ENCODE results near the gene SVBP.

Gene SVBP

DNA sequence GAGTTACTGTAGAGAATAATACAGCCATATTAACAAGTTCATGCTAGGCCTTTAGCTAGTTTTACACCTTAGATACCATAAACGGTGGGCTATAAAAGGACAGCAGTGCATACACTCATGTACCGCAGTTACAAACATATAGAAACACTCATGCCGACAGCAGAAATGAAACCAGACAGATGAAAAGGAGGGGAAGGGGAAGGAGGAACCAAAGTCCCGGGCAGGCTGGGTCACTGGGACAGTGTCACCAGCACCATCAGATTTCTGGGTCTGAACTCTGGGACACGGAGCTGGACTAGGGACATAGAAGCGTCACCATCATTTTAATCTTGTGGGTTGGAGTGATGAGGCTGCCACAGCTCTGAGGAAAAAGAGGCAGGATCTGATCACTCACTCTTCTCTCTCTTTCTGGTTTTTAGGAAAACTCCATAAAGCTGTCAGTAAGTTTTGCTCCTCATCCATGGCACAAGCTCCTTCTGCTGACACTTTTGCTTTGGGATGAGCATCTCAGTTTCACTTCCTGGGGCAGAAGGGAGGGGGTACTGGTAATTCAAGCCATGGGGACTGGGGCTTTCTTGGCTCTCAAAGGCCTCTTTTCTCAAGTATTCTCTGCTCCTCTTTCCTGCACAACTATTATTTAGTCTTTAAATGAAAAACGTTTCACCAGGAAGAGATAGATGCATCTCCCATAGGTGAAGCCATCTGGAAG lies 21.4 kb upstream of the SVBP start:
- H3K9me3 ChIP-seq (ENCODE audit: control insufficient read depth, insufficient read depth, low read depth, low read length), result no peaks in the 10 kb centered on the region
- peaks cover 0 to 26% of the 10 kb centered on the region in 2 experiments; a peak in 1 of 3 replicates for H3K36me3 ChIP-seq (ENCODE audit: control insufficient read depth in 2 of 2, insufficient read depth in 1 of 2, low read length in 2 of 2)
- no peak overlapping the region for H3K27ac ChIP-seq (ENCODE audit: extremely low read depth, low read depth, low read length)
- no peak overlapping the region for H3K4me3 ChIP-seq (ENCODE audit: low read depth, low read length)
- POLR2A ChIA-PET, result interaction anchor here (5.6 kb wide), 1 partner anchor 8 kb away, joined by 25 read pairs; the partner anchor contains the start of gene ZNF691
- CTCF ChIA-PET, result no interaction called here
- H3K4me1 ChIP-seq (ENCODE audit: control insufficient read depth, insufficient read depth, low read length), result peaks cover 3% of the 10 kb centered on the region
- no peak for TF ChIP-seq ZEB2 (tag by site-specific recombination; IDR thresholded peaks at IDR 0.05)
- no peak for TF ChIP-seq ZNF629 (tag by site-specific recombination; IDR thresholded peaks at IDR 0.05)

DNA sequence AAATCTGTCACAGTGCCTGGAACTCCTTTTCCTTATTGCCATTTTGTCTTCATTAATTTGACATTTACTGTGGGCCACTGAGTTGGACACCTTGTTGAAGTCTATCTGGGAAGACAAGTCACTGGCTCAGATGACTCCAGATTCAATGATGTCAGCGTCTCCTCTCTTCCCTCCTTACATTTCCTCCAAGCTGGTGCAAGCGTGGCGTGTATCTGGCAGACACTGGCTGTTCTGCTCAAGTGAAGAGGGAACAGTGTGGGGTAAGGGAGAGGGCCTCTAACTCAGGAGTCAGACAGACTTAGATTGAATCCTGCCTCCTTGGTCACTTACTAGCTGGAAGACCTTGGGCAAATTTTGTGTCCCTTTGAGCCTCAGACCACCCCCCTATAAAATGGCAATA lies 20.5 kb upstream of the SVBP start:
- TF ChIP-seq ZNF701 (tag by site-specific recombination; IDR thresholded peaks at IDR 0.05), result no peak
- no peak for TF ChIP-seq KLF8 (tag by site-specific recombination; IDR thresholded peaks at IDR 0.05)
- no peak for TF ChIP-seq ZNF16 (tag by site-specific recombination; IDR thresholded peaks at IDR 0.05; ENCODE audit: low read depth)
- no peak for TF ChIP-seq ZNF223 (tag by site-specific recombination; IDR thresholded peaks at IDR 0.05)
- TF ChIP-seq, protein P1, sequence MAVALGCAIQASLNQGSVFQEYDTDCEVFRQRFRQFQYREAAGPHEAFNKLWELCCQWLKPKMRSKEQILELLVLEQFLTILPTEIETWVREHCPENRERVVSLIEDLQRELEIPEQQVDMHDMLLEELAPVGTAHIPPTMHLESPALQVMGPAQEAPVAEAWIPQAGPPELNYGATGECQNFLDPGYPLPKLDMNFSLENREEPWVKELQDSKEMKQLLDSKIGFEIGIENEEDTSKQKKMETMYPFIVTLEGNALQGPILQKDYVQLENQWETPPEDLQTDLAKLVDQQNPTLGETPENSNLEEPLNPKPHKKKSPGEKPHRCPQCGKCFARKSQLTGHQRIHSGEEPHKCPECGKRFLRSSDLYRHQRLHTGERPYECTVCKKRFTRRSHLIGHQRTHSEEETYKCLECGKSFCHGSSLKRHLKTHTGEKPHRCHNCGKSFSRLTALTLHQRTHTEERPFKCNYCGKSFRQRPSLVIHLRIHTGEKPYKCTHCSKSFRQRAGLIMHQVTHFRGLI (tag by site-specific recombination; IDR thresholded peaks at IDR 0.05), result no peak
- no peak for TF ChIP-seq ZNF146 (tag by site-specific recombination; IDR thresholded peaks at IDR 0.05)
- peak; percentile 4 for TF ChIP-seq ZNF335 (tag by site-specific recombination; conservative IDR thresholded peaks at IDR 0.05)
- TF ChIP-seq ZNF600 (tag by site-specific recombination; IDR thresholded peaks at IDR 0.05), result peak; percentile 34; the same call in 1 of the 2 replicates
- no peak for TF ChIP-seq ZNF510 (tag by site-specific recombination; IDR thresholded peaks at IDR 0.05; ENCODE audit: insufficient replicate concordance)
- no peak for TF ChIP-seq YY1 (tag by site-specific recombination; IDR thresholded peaks at IDR 0.05)
- TF ChIP-seq, protein P2, sequence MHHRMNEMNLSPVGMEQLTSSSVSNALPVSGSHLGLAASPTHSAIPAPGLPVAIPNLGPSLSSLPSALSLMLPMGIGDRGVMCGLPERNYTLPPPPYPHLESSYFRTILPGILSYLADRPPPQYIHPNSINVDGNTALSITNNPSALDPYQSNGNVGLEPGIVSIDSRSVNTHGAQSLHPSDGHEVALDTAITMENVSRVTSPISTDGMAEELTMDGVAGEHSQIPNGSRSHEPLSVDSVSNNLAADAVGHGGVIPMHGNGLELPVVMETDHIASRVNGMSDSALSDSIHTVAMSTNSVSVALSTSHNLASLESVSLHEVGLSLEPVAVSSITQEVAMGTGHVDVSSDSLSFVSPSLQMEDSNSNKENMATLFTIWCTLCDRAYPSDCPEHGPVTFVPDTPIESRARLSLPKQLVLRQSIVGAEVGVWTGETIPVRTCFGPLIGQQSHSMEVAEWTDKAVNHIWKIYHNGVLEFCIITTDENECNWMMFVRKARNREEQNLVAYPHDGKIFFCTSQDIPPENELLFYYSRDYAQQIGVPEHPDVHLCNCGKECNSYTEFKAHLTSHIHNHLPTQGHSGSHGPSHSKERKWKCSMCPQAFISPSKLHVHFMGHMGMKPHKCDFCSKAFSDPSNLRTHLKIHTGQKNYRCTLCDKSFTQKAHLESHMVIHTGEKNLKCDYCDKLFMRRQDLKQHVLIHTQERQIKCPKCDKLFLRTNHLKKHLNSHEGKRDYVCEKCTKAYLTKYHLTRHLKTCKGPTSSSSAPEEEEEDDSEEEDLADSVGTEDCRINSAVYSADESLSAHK (tag by site-specific recombination; IDR thresholded peaks at IDR 0.05), result no peak

DNA sequence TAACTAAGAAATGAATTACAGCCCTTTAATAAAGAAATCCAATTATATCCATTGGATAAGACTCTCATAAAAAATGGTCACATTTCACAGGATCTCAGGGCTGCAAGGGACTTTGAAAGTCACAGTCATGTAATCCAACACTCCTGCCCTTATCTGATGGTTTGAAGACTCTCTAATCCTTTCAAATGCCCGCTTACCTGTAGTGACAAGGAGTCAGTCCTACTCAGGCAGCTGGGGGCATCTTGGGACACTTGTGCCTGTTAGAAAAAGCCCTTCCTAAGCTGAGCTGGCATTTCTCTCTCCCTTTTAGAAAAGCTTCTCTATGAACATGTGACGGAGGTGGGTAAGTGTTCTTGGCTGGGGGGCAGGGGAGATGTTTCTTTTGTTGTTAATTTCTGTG lies 18.2 kb upstream of the SVBP start:
- no peak overlapping the region for H3K27ac ChIP-seq (ENCODE audit: extremely low read depth, low read depth, low read length)
- POLR2A ChIA-PET, result interaction anchor here (5.6 kb wide), 1 partner anchor 11 kb away, joined by 25 read pairs; the partner anchor contains the start of gene ZNF691
- H3K4me1 ChIP-seq (ENCODE audit: control insufficient read depth, insufficient read depth, low read length), result peaks cover 3% of the 10 kb centered on the region
- no peaks in the 10 kb centered on the region for H3K36me3 ChIP-seq (ENCODE audit: control insufficient read depth in 2 of 2, insufficient read depth in 1 of 2, low read length in 2 of 2)
- no peak overlapping the region for H3K4me3 ChIP-seq (ENCODE audit: low read depth, low read length)
- no peaks in the 10 kb centered on the region for H3K9me3 ChIP-seq (ENCODE audit: control insufficient read depth, insufficient read depth, low read depth, low read length)
- CTCF ChIA-PET, result interaction anchor here (0.8 to 1.0 kb wide), 2 partner anchors 11 to 58 kb away, joined by 3 to 6 read pairs; partner anchors contain the start of gene ZNF691
- TF ChIP-seq, protein P3, sequence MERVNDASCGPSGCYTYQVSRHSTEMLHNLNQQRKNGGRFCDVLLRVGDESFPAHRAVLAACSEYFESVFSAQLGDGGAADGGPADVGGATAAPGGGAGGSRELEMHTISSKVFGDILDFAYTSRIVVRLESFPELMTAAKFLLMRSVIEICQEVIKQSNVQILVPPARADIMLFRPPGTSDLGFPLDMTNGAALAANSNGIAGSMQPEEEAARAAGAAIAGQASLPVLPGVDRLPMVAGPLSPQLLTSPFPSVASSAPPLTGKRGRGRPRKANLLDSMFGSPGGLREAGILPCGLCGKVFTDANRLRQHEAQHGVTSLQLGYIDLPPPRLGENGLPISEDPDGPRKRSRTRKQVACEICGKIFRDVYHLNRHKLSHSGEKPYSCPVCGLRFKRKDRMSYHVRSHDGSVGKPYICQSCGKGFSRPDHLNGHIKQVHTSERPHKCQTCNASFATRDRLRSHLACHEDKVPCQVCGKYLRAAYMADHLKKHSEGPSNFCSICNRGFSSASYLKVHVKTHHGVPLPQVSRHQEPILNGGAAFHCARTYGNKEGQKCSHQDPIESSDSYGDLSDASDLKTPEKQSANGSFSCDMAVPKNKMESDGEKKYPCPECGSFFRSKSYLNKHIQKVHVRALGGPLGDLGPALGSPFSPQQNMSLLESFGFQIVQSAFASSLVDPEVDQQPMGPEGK (tag by site-specific recombination; IDR thresholded peaks at IDR 0.05), result 0 out of 2 replicates have a peak, but pooled peaks have one; percentile 22
- TF ChIP-seq ZNF140 (tag by site-specific recombination; IDR thresholded peaks at IDR 0.05), result no peak
- TF ChIP-seq ZNF404 (tag by site-specific recombination; IDR thresholded peaks at IDR 0.05), result no peak
- TF ChIP-seq TRIM28 (IDR thresholded peaks at IDR 0.05; ENCODE audit: borderline replicate concordance, low read length), result 0 out of 2 replicates have a peak, but pooled peaks have one; percentile 45
- TF ChIP-seq, protein P4, sequence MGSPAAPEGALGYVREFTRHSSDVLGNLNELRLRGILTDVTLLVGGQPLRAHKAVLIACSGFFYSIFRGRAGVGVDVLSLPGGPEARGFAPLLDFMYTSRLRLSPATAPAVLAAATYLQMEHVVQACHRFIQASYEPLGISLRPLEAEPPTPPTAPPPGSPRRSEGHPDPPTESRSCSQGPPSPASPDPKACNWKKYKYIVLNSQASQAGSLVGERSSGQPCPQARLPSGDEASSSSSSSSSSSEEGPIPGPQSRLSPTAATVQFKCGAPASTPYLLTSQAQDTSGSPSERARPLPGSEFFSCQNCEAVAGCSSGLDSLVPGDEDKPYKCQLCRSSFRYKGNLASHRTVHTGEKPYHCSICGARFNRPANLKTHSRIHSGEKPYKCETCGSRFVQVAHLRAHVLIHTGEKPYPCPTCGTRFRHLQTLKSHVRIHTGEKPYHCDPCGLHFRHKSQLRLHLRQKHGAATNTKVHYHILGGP (tag by site-specific recombination; IDR thresholded peaks at IDR 0.05), result no peak
- TF ChIP-seq ZNF335 (tag by site-specific recombination; conservative IDR thresholded peaks at IDR 0.05), result peak; percentile 32; the same call in 1 of the 2 replicates
- no peak for TF ChIP-seq ZNF837 (tag by site-specific recombination; IDR thresholded peaks at IDR 0.05)
- TF ChIP-seq TCF7L2 (IDR thresholded peaks at IDR 0.05; ENCODE audit: borderline replicate concordance, low read depth, low read length), result peak; percentile 59; the same call in 1 of the 2 replicates
- TF ChIP-seq GLIS1 (tag by site-specific recombination; IDR thresholded peaks at IDR 0.05), result peak; percentile 51
- no peak for TF ChIP-seq ZNF677 (tag by site-specific recombination; IDR thresholded peaks at IDR 0.05)

More for the DNA sequence above, 20.5 kb upstream of the SVBP start:
- peaks cover 0 to 16% of the 10 kb centered on the region in 2 experiments; a peak in 1 of 3 replicates for H3K36me3 ChIP-seq (ENCODE audit: control insufficient read depth in 2 of 2, insufficient read depth in 1 of 2, low read length in 2 of 2)
- CTCF ChIA-PET, result interaction anchor here (0.6 to 0.9 kb wide), 2 partner anchors 9 to 70 kb away, joined by 3 read pairs; partner anchors contain the start of gene ZNF691
- H3K4me3 ChIP-seq (ENCODE audit: low read depth, low read length), result no peak overlapping the region
- no peaks in the 10 kb centered on the region for H3K9me3 ChIP-seq (ENCODE audit: control insufficient read depth, insufficient read depth, low read depth, low read length)
- H3K4me1 ChIP-seq (ENCODE audit: control insufficient read depth, insufficient read depth, low read length), result peaks cover 3% of the 10 kb centered on the region
- H3K27ac ChIP-seq (ENCODE audit: extremely low read depth, low read depth, low read length), result no peak overlapping the region
- POLR2A ChIA-PET, result interaction anchor here (5.6 kb wide), 1 partner anchor 9 kb away, joined by 25 read pairs; the partner anchor contains the start of gene ZNF691
